ENCODE results near the gene SLAMF1. TPM values are rescaled to one million over a fixed set of nuclear protein-coding genes. Genes with fewer than 3 reads are reported as not detected.

SLAMF1 gene
- total and polyA plus RNA-seq, 4 donors = 0.09 to 1.1 (median 0.17) TPM

GRCh38 chr1:160656737-160657136 lies 9.9 kb upstream of the SLAMF1 start:
- no peak for DNase-seq (ENCODE audit: low spot score)
- 84% methylated on average over 3 of the region's 3 CpGs for WGBS
- Histone ChIP-seq H3K36me3 (ENCODE audit: control insufficient read depth in 4 of 4, insufficient read depth in 3 of 4, low read depth in 1 of 4, low read length in 3 of 4) (no peaks in the 10 kb centered on the region), H3K9me3 (ENCODE audit: control insufficient read depth in 4 of 4, low read length in 3 of 4) (no peaks in the 10 kb centered on the region), H3K4me3 (ENCODE audit: low read depth in 1 of 3, low read length in 3 of 3) (no peak overlapping the region), H3K4me1 (ENCODE audit: control insufficient read depth in 4 of 4, insufficient read depth in 4 of 4, low read length in 3 of 4) (no peaks in the 10 kb centered on the region), H3K27ac (ENCODE audit: low read depth in 1 of 2, low read length in 2 of 2) (no peak overlapping the region), H3K9ac (ENCODE audit: low read depth in 1 of 2, low read length in 2 of 2) (no peak overlapping the region), H3K27me3 (ENCODE audit: control insufficient read depth in 4 of 4, insufficient read depth in 4 of 4, low read length in 3 of 4) (no peaks in the 10 kb centered on the region)
- TF ChIP-seq EGR1 (IDR thresholded peaks at IDR 0.05; ENCODE audit: low read depth in 2 of 2) (no peak), FOXA1 (IDR thresholded peaks at IDR 0.05) (no peak), TAF1 (conservative IDR thresholded peaks at IDR 0.05) (no peak)

- Histone ChIP-seq H3K4me1 (ENCODE audit: control insufficient read depth in 4 of 4, insufficient read depth in 4 of 4, low read length in 3 of 4) (no peaks in the 10 kb centered on the region), H3K4me3 (ENCODE audit: low read depth in 1 of 3, low read length in 3 of 3) (no peak overlapping the region), H3K36me3 (ENCODE audit: control insufficient read depth in 4 of 4, insufficient read depth in 3 of 4, low read depth in 1 of 4, low read length in 3 of 4) (no peaks in the 10 kb centered on the region), H3K27me3 (ENCODE audit: control insufficient read depth in 4 of 4, insufficient read depth in 4 of 4, low read length in 3 of 4) (no peaks in the 10 kb centered on the region), H3K9ac (ENCODE audit: low read depth in 1 of 2, low read length in 2 of 2) (no peak overlapping the region), H3K9me3 (ENCODE audit: control insufficient read depth in 4 of 4, low read length in 3 of 4) (no peaks in the 10 kb centered on the region), H3K27ac (ENCODE audit: low read depth in 1 of 2, low read length in 2 of 2) (no peak overlapping the region)
- WGBS = 98% methylated on average over 2 of the region's 2 CpGs
- no peak for TF ChIP-seq REST (IDR thresholded peaks at IDR 0.05)
- no peak for TF ChIP-seq EGR1 (IDR thresholded peaks at IDR 0.05; ENCODE audit: low read depth in 2 of 2)
- TF ChIP-seq RAD21 (IDR thresholded peaks at IDR 0.05) = no peak
- no peak for TF ChIP-seq SP1 (IDR thresholded peaks at IDR 0.05)
- TF ChIP-seq ATF3 (IDR thresholded peaks at IDR 0.05) = no peak
- TF ChIP-seq JUND (IDR thresholded peaks at IDR 0.05) = no peak
- no peak for TF ChIP-seq RXRA (IDR thresholded peaks at IDR 0.05)
- TF ChIP-seq TAF1 (conservative IDR thresholded peaks at IDR 0.05) = no peak
- TF ChIP-seq FOXA1 (IDR thresholded peaks at IDR 0.05) = no peak
- no peak for TF ChIP-seq HNF4A (conservative IDR thresholded peaks at IDR 0.05)
- no peak for TF ChIP-seq GABPA (IDR thresholded peaks at IDR 0.05 in 1 of 2, conservative IDR thresholded peaks at IDR 0.05 in 1 of 2)
- TF ChIP-seq HNF4G (IDR thresholded peaks at IDR 0.05) = no peak
- no peak for TF ChIP-seq NR2F2 (IDR thresholded peaks at IDR 0.05)
- TF ChIP-seq CTCF (IDR thresholded peaks at IDR 0.05; ENCODE audit: low read depth, low read length, missing input control) = no peak
- TF ChIP-seq FOXA2 (IDR thresholded peaks at IDR 0.05) = no peak
- no peak for TF ChIP-seq MAX (IDR thresholded peaks at IDR 0.05)
- TF ChIP-seq YY1 (IDR thresholded peaks at IDR 0.05) = no peak
- DNase-seq (ENCODE audit: low spot score) = no peak
These were observed 6.8 kb upstream of the SLAMF1 start for GRCh38 chr1:160653620-160654016.
